ENCODE measurements around the gene ATP5F1E.
"Not testable (repeated sequence)": the region's sequence is repeated elsewhere in the genome, so short reads cannot be mapped to it uniquely, and the experiment has no call there.

ATP5F1E gene

GRCh38 chr20:58987790-58988564 lies 44.2 kb downstream of the ATP5F1E start:
- no peak for DNase-seq

DNA sequence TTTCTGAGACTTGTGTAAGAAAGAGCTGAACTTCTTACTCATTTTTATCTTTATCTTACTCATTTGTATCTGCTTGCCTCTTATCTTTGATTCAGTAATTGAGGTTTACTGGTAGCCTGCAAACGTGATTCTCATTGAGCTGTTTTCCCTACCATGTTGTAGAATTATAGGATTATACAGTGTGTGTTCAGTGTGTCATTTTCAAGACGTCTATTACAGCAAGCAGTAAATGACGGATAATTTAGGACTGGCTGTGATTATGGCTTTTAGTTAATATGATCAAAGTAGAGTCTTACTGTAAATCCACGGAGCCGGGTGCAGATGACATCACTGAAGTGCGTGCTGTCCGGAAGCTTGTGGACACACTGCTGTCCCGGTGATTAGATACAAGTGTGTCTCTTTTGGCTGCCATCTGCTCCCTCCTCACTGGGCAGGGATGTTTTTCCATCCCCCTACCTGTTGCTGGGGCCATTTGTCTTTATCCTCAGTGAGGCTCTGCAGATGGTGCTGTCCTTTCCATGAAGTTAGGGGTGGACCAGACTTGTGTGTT lies 45.1 kb downstream of the ATP5F1E start:
- DNase-seq = no peak

DNA sequence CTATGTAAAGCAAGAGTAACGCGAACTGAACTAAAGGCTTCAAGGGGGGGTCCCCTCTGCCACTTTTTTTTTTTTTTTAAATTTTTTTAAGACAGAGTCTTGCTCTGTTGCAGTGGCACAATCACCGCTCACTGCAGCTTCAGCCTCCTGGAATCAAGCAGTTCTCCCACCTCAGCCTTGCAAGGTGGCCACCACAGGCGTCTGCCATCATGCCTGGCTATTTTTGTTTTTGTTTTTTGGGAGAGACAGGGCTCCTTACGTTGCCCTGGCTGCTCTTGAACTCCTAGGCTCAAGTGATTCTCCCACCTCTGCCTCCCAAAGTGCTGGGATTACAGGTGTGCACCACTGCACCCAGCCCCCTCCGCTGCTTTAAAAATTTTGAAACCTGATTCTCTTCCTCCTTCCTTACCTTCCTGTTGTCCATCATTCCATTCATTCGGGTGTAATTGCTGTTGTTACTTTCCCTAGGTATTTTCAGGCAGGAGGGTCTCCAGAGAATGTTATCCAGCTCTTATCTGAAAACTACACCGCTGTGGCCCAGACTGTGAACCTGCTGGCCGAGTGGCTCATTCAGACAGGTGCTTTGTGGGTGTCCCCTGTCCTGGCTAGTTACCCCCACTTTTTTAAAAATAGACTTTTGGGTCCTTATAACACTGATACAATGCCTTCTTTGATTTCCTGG lies 45.7 kb downstream of the ATP5F1E start:
- no peak for DNase-seq

DNA sequence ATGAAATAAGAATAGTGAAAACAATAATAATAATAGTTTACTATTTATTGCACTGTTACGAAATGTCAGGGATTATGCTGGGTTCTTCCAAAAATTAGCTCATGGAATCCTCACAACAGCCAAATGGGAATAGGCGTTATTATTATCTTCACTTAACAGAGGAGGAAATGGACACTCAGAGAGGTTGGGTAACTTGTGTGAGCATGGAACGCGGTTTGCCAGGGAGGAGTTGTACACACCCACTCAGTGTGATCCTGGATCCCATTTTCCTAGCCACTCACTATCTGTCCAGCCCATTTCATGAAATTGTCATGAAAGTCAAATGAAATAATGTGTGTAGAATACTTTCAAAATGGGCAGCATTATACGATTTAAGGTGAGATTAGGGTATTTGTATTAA lies 46.5 kb downstream of the ATP5F1E start:
- DNase-seq = no peak

DNA sequence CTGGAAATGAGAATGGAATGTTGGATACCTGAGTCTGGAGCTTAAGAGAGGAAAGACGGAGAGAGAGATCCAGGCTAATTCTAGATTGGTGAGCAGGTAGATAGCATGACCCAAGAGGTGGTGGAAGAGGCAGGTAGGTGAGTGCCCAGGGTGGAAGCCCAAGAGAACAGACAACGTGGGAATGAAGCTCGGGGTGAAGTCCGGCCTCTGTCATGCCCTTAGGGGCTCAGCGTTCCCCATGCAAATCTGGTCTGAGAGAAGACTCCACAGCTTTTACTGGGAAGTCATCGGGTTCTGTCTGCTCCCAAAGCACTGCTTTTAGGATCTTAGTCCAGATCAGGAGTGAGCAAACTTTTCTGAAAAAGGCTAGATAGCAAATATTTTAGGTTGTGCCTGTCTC lies 47.4 kb downstream of the ATP5F1E start:
- no peak for DNase-seq

- not testable (repeated sequence) for DNase-seq
These were observed 49.0 kb downstream of the ATP5F1E start for GRCh38 chr20:58983115-58983468.

- no peak for DNase-seq
These were observed 49.6 kb downstream of the ATP5F1E start for GRCh38 chr20:58982406-58983114.

- DNase-seq = no peak
These were observed 50.3 kb downstream of the ATP5F1E start for GRCh38 chr20:58981628-58982364.

DNA sequence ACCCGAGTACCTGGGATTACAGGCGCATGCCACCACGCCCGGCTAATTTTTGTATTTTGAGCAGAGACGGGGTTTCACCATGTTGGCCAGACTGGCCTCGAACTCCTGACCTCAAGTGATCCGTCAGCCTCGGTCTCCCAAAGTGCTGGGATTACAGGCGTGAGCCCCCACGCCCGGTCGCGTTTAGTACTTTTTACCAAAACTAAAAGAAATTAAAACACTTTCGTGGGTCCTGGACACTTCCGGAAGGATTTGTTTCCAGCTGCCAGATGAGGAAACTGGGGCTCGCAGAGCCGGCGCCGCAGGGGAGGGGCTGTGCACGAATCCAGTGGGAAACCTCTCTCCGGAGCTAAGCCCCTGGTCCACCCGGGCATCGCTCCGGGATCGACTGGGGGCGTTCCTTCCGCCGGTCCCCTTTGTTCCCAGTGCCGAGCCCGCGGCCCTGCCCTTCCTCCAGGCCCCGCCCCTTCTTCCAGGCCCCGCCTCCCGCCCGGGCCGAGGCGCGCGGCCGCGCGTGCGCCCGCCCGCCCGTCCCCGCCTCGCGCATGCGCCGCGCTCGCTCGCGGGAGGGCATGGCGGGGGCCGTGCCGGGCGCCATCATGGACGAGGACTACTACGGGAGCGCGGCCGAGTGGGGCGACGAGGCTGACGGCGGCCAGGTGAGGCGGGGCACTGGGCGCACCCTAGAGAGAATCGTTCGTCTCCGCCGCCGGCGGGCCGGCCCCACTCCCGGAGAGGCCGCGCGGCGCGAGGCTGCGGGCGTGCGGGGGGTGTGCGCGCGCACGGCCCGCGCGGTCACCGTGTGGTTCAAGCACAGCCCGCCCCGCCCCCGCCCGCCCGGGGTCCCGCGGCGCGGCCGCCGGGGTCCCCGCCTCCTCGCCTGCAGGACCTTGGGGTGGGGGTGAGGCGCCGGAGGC lies 51.2 kb downstream of the ATP5F1E start, which contains the start of gene NELFCD:
NELFCD (plus strand) TSS at position 546 of the 917 bp plus-strand sequence; CDS start at position 600, 54 bp downstream.
- DNase-seq = peak; percentile 92

DNA sequence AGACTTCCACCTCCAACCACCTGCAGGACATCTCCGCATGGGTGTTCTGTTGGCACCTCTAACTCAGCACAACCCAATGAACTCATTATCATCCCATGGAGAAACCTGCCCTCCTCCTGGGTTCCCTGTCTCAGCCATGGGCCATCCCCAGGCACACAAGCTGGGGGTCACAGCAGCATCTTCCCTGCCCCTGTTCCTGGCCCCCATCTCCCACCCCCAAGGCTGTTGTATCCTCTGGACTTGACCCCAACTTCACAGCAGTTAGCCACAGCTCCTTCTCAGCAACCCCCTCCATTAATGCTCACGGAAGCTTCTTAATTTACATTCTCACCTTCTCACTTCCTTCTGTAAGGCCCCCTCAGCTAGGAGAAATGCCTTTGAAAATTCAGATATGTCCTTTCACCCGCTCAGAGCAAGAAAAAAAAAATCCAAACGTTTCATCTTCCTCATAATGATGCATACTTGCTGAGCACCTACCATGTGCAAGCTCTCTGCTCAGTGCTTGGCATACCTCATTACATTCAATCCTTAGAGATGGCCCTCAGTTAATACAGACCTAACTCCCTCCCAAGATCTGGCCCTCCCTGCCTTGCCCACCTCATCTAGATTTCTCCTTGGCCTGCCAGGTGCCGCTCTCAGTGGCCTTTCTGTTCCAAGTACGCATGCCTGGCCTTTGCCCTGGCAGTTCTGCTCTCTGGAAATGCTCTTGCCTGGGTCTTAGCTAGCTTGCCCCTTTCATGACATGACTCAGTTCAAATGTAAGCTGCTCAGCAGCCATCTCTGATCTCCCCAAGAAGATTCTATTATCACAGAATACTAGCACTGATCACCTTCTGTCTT lies 53.6 kb downstream of the ATP5F1E start:
- DNase-seq = no peak

DNA sequence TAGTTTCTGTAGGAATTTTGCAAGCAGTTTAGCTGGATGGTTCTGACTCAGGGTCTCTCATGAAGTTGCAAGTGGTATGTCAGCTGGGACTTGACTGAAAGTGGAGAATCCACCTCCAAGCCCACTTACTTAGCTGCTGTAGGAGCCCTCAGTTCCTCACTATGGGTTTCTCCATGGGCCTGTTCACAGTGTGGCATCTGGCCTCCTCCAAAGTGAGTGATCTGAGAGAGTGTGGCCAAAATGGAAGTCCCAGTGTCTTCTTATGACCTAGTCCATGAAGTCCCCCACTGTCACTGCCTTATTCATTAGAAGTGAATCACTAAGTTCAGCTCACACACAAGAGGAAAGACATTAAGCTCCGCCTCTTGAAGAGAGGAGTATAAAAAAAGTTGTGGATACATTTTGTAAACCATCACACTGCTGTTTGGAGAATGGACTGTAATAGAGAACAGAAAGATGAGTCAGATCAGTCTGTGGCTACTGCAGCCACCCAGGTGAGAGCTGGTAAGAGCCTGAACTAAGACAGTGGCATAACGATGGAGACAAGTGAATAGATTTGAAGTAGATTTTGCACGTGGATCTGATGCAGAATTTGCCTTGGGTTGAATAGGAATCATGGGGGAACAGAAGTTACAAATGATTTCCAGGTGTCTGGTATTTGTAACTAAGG lies 55.9 kb downstream of the ATP5F1E start:
- DNase-seq = no peak

Measured in left hindlimb (tissue), 1 donor.